ENCODE measurements around the gene KLHDC7A. TPM values are rescaled to one million over a fixed set of nuclear protein-coding genes. Genes with fewer than 3 reads are reported as not detected.

Gene KLHDC7A
- total and polyA plus RNA-seq, 2 donors (not counting 3 experiments of a cell fraction or from before 2014, with no cell fraction given): not detected

DNA sequence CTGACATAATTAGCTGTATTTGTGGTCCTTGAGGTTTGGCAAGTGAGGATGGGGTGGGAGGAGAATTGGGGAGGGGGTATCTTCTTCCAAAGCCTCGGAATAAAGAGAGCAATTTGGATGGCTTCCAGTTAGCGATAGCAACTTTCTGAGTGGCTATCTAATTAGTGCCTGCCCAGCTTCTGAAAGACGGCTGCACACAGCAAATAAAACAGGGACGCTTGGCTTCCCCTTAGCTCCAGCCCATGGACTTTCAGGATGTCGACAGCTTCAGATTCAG lies 31.1 kb downstream of the KLHDC7A start:
- TF ChIP-seq MYC (IDR thresholded peaks at IDR 0.05; ENCODE audit: low read depth, low read length): no peak
- TF ChIP-seq POLR2A (IDR thresholded peaks at IDR 0.05; ENCODE audit: low read depth, low read length): no peak
- TF ChIP-seq POLR2AphosphoS5 (IDR thresholded peaks at IDR 0.05; ENCODE audit: insufficient read depth, low read depth, low read length): no peak
- no peak for TF ChIP-seq GATA2 (IDR thresholded peaks at IDR 0.05; ENCODE audit: insufficient read depth, insufficient read length, low read depth, low read length)
- TF ChIP-seq JUN (IDR thresholded peaks at IDR 0.05; ENCODE audit: borderline replicate concordance, insufficient read depth, insufficient read length, low read depth): no peak
- no peak for TF ChIP-seq FOS (IDR thresholded peaks at IDR 0.05; ENCODE audit: borderline replicate concordance, insufficient read depth, low read length)
- no peak overlapping the region for H2AFZ ChIP-seq (ENCODE audit: low read depth, low read length)
- H4K20me1 ChIP-seq (replicated peaks; ENCODE audit: control insufficient read depth, extremely low read depth, insufficient read depth, low read length): no peaks in the 10 kb centered on the region
- no peaks in the 10 kb centered on the region for H3K4me1 ChIP-seq (ENCODE audit: control insufficient read depth, extremely low read depth, insufficient read depth, low read length)
- peaks cover 3% of the 10 kb centered on the region for H3K9me3 ChIP-seq (replicated peaks; ENCODE audit: control insufficient read depth, insufficient read depth, low read length)
- intact Hi-C loops (cut with micrococcal nuclease): no loop called here
- BruUV-seq (replicated peaks): no TSS peak
- no peak overlapping the region for H3K4me3 ChIP-seq (replicated peaks in 1 of 3; ENCODE audit: insufficient read depth in 1 of 3, low read depth in 1 of 3, low read length in 3 of 3)
- no peaks in the 10 kb centered on the region for H3K79me2 ChIP-seq (ENCODE audit: control insufficient read depth, insufficient read depth, low read length)
- H3K36me3 ChIP-seq (ENCODE audit: control insufficient read depth in 2 of 2, extremely low read depth in 1 of 2, insufficient read depth in 2 of 2, low read length in 2 of 2): no peaks in the 10 kb centered on the region
- DNase-seq (ENCODE audit: low read depth, low spot score) (no peak), FAIRE-seq (no peak)
- no peak overlapping the region for H3K27ac ChIP-seq (ENCODE audit: insufficient read depth, low read depth, low read length)
- H3K27me3 ChIP-seq (ENCODE audit: control insufficient read depth in 2 of 2, insufficient read depth in 2 of 2, low read length in 2 of 2): no peaks in the 10 kb centered on the region
- ChIA-PET POLR2A (no interaction called here), CTCF (no interaction called here)
- dilution Hi-C loops (cut with MboI; ENCODE audit: extremely low pct_ligation_motif_present, low sequenced_read_pairs): no loop called here
- no peak overlapping the region for H3K4me2 ChIP-seq (ENCODE audit: insufficient read depth, low read length)
- no peaks in the 10 kb centered on the region for H3K9me1 ChIP-seq (replicated peaks; ENCODE audit: control insufficient read depth, extremely low read depth, insufficient read depth, low read length)
- no peak overlapping the region for H3K9ac ChIP-seq (replicated peaks; ENCODE audit: extremely low read depth, insufficient read depth, low read length)

DNA sequence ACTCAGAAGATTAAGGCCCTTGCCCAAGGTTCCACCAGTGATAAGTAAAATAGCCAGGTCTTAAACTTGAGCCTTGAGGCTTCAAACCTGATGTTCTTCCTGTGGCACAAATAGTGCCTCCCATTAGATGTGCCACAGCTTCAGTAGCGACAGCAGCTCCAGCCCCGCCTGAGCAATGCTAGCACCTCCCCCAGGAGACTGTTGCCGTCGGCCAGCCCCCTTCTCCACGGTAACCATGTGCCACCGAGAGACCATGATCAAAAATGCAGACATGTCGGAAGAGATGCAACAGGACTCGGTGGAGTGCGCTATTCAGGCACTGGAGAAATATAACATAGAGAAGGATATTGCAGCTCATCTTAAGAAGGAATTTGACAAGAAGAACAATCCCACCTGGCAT lies 32.2 kb downstream of the KLHDC7A start:
- H3K4me1 ChIP-seq (ENCODE audit: control insufficient read depth, extremely low read depth, insufficient read depth, low read length): no peaks in the 10 kb centered on the region
- no peaks in the 10 kb centered on the region for H3K36me3 ChIP-seq (ENCODE audit: control insufficient read depth in 2 of 2, extremely low read depth in 1 of 2, insufficient read depth in 2 of 2, low read length in 2 of 2)
- no peaks in the 10 kb centered on the region for H4K20me1 ChIP-seq (replicated peaks; ENCODE audit: control insufficient read depth, extremely low read depth, insufficient read depth, low read length)
- POLR2A ChIA-PET: no interaction called here
- intact Hi-C loops (cut with micrococcal nuclease): no loop called here
- H3K27ac ChIP-seq (ENCODE audit: insufficient read depth, low read depth, low read length): no peak overlapping the region
- H3K27me3 ChIP-seq (ENCODE audit: control insufficient read depth in 2 of 2, insufficient read depth in 2 of 2, low read length in 2 of 2): no peaks in the 10 kb centered on the region
- H3K9me3 ChIP-seq (replicated peaks; ENCODE audit: control insufficient read depth, insufficient read depth, low read length): peaks cover 3% of the 10 kb centered on the region
- H3K4me2 ChIP-seq (ENCODE audit: insufficient read depth, low read length): no peak overlapping the region
- H2AFZ ChIP-seq (ENCODE audit: low read depth, low read length): no peak overlapping the region
- H3K79me2 ChIP-seq (ENCODE audit: control insufficient read depth, insufficient read depth, low read length): no peaks in the 10 kb centered on the region
- no peak for TF ChIP-seq GATA2 (IDR thresholded peaks at IDR 0.05; ENCODE audit: insufficient read depth, insufficient read length, low read depth, low read length)
- TF ChIP-seq EZH2 (IDR thresholded peaks at IDR 0.05; ENCODE audit: borderline replicate concordance, low read depth, low read length, severe bottlenecking): no peak
- TF ChIP-seq POLR2AphosphoS5 (IDR thresholded peaks at IDR 0.05; ENCODE audit: insufficient read depth, low read depth, low read length): no peak
- dilution Hi-C loops (cut with MboI; ENCODE audit: extremely low pct_ligation_motif_present, low sequenced_read_pairs): no loop called here
- no peaks in the 10 kb centered on the region for H3K9me1 ChIP-seq (replicated peaks; ENCODE audit: control insufficient read depth, extremely low read depth, insufficient read depth, low read length)
- no peak overlapping the region for H3K9ac ChIP-seq (replicated peaks; ENCODE audit: extremely low read depth, insufficient read depth, low read length)
- no peak overlapping the region for H3K4me3 ChIP-seq (replicated peaks in 1 of 3; ENCODE audit: insufficient read depth in 1 of 3, low read depth in 1 of 3, low read length in 3 of 3)
- FAIRE-seq (no peak), DNase-seq (ENCODE audit: low read depth, low spot score) (no peak)
- BruUV-seq (replicated peaks): no TSS peak
- CTCF ChIA-PET: no interaction called here

Data from endothelial cell of umbilical vein (primary cell).